AML-193 (cell line): ENCODE results near the gene AGAP1.

Experiments
- DNase-seq, 2 experiments: peaks; one replicate each; lab custom pipeline; 2025; lab: John Stamatoyannopoulos, UW

Gene AGAP1

DNA sequence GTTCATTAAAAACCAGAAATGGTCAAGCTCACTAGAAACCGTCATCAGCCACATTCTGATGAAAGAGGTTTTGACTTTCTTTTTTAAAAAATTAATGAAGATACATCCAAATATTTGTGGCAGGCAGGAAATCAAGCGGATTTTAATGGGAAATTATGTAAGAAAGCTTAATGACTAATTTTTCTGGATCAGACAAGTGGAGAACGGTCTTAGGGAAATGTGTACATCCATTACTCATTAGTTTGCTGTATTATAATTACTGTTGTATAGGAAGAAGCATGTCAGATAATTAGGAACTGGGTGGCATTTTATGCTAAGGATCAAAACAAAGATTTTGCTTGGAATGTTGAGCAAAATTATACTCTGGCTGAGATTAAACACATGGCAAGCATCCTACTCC is 39.4 kb downstream of the AGAP1 start:
- DNase-seq = no peak

DNA sequence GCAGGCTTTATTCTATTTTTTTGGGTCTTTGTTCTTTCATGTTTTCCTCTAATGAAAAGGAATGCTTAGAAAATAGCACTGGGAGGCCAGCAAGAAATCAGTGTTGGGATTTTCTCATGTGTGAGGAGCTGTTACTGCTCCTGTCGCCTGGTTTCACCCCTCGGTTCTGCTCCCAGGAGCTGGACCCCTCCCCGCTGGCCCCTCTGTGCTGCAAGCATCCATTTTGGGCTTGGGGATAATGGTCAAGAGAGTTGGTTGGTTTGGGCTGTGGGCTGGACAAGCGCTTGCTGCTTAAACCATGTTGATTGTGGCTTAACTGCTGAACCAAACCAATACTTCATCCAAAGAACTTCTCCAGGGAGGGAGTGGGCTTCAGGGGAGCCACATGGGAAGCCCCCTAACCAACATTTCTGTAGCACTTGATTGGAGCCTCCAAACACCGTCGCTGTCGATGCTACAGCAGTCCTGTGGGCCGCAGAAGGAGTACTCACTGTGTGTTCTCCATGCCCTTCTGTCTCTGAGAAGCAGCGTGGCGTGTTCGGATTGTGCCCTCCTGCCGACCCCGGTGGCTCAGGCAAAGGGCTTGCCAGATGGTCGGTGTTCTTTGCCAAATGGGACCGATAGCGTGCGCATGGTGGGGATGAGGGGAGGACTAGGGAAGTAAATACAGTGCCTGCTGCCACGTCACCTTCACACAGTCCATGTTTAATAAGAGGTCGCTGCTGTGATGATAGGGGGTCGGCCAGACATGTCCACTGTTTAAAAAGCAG is 40.0 kb downstream of the AGAP1 start:
- DNase-seq = no peak

DNA sequence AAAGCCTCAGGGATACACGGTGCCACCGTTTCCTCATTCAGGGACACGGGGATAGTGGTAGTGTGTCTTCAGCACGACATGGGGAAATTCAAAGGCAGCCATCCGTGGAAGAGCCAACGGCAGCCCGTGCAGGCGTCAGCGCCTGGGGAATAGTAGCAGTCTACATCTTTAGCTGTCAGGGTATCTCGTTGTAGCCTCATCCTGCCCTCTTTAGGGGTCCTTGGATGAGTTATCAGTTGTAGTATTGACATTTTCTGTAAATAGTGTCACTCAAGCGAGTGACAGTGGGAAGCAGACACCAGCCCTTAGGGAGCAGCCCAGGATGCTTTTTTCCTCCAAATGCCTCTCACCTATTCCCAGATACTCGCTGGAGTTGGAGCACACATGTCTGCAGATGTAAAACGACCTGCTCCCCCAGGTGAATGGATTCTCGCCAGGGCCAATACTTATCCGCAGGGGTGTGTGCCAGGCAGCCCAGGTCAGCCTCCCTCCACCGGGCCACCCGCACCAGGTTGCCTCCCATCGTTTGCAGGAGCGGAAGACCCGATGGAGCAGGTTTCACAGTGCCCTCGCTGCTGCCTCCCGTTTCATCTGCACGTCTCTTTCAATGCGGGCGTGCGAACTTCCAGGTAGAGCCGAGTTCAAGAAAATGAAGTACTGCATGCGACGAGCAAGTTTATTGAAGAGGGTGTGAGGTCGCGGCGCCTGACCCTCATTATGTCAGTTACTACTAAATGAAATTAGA is 41.0 kb downstream of the AGAP1 start:
- DNase-seq = no peak

DNA sequence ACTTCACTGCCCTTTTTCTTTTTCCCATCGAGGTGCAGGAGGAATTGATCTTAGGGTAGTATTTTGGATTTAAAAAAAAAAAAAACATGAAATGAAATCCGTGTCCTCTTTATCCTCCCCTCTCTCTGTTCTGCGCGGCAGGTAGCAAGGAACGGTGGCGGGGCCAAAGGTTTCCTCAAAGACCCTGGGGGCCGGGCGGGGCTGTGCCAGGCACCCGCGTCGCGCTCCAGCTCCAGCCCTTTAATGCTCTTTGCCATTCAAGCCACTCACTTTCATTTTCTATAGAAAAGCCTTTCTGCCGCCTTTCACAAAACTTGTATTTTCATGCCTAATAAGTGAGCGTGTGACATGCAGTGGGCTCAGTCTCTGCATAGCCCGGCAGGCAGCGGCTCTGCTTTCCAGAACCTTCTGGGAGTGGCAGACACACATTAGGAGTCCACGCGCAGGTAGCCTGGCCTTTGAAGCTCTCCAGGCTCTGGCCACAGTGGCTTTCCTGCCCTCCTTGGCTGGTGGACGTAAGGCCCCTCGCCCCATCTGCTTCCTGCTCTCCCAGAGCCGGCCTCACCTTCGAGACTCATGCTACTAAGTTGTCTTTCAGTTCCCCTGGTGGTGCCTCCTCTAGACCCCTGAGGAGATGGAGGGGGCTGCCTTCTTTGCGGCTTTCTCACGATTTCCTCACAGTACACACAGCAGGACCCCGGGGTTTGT is 41.7 kb downstream of the AGAP1 start:
- no peak for DNase-seq

DNA sequence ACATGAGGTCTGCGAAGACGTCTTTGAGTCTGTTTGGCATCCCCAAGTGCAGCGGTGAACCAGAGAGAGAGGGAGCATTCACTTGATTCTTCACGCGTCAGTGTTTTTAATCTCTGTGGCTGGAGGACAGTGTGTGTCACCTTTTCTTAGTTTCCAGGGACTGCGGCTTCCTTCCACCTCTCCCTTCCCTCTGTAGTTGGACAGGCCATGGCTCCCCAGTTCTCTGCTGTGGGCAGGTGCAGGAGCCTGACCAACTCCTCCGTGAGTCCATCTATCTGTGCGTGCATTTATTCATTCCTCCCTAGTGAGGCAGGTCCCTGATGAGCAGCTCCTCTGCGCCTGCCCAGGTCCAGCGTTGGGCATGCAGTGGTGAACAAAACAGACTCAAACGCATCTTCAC is 42.9 kb downstream of the AGAP1 start:
- no peak for DNase-seq

DNA sequence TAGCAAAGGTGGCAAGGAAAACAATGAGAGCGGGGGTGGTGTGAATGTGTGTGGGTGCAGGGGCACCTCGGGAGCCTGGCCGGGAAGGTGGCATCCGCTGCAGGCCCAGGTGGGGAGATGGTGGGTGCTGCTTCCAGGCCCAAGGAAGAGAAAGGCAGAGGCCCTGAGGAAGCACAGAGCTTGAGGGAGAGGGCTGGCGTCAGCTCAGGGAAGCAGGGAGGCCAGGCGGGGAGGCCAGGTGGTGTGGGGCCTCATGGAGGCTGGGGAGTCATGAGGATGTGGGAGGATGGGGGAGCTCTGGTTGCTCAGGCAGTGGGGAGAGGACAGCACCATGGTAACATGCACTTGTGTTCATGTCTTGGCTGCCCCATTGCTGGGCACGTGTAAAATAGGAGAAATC is 43.3 kb downstream of the AGAP1 start:
- DNase-seq = no peak

DNA sequence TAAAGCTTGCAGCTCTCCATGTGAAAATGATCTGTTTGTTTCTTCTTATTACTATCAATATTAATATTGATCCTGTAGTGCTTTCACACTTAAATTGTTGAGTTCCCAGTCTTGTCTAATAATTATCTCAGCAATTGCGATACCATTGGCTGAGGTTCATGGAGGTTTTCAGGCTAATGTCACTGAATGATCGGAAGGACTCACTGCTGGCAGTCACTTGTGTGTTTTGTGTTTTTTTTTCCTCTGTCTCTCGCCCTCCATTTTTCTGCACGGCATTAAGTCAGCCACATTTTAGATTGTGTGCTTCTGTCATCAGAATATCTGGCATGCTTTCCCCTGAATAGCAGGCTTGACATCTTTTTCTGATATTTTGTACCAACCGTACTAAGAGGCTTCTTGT is 43.7 kb downstream of the AGAP1 start:
- no peak for DNase-seq

DNA sequence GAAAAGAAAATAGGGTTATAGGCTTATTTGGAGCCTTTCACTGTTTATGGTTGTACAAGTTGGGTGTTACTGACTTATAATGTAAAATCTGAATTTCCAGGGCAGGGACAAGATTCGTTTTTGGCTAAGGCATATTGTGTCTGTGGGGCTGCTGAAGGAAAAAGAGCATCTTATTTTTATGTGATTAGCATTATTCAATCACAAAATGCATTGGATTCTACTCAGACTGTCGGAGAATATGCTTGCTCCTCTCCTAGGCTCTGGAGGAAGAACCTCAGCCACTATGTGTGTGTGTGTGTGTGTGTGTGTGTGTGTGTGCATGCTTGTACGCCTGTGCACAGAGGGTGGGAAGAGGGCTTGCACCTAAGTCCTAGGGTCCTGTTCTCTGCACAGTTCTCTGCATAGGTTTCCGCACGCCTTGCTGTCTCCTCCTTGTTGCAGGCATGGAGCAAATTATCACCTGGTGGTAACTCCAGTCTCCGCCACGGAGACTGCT is 44.3 kb downstream of the AGAP1 start:
- DNase-seq = no peak

DNA sequence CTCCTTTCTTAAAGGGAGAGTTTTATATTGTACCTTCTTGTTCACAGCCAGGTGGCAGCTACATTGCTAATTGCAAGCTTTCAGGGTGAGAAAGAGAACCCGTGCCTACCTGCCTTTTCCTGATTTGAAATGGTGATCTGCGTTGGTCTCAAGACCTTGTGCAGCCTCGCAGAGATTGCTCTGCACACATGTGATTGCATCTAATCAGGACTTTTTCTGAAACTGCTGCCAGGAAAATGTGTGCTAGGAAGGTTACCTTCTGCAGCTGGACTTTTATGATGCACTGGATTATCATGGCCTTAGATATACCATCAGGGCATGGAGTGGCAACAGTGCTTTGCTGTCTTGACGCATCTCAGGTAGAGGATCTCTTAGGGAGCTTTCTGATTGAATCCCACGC is 45.1 kb downstream of the AGAP1 start:
- no peak for DNase-seq

DNA sequence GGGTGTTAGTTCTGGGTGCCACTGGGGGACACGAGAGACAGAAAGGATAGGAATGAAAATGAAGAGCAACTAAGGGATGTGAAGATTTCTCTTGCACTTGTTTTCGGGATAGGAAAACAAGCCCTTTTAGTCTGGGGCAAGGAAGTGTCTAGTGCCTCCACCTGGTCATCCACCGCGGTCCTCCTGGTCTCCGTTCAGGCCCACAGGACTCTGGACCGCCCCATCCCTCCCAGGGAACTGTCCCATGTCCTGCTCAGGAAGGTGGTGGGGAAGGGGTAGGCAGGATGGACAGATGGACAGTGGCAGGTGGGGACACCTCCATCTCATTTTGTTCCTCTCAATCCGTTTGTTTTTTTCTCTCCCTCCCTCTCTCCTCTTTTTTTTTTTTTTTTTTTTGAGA is 45.9 kb downstream of the AGAP1 start:
- DNase-seq = no peak

DNA sequence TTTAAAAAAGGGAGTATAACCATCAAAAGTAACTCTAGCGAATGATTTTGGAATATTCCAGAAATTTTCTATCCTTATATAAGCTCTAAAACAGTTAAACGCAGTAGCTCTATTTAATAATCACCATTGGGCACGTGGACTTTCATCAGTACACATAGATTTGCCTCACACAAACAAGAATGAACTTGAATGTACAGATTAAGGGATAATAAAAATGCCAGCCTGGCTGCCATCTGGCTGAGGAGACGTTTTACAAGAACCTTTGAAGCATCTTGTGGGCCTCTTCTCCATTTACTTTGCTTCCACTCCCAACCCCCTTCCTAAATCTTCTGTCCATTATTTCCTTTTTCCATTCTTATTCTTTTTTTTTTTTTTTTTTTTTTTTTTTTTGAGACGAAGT is 47.2 kb downstream of the AGAP1 start:
- no peak for DNase-seq

DNA sequence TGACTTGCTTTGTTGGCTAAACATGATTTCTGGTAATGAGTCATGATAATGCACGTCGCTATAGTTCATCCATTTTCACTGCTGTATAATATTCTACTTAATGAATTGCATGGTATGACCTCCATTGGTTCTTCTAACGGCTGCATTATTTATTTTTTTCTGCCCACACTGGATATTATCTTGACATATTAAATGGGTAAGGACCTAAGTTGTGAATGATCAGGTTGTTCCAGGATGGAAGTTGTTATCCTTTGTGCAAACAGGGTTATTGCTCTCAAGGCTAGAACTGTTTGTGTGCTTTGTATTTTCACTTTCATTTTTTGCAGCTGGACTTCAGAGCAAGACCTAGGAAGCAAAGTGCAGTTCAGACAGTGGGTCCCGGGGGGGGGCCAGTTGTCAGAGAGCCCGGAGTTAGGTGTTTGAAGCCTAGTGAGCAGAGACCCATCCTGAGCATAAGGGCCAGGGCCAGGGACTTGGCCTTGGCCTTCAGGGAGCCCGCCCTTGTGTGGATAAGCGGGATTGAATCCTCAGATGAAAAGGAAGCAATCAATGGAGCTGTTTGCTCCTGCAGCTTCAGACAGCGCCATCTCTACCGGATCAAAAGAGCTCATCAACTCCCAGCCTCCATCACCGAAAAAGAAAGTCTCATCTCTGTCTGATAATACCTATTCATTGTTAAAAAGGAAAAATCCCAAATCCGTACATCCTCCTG is 48.2 kb downstream of the AGAP1 start:
- DNase-seq = no peak

DNA sequence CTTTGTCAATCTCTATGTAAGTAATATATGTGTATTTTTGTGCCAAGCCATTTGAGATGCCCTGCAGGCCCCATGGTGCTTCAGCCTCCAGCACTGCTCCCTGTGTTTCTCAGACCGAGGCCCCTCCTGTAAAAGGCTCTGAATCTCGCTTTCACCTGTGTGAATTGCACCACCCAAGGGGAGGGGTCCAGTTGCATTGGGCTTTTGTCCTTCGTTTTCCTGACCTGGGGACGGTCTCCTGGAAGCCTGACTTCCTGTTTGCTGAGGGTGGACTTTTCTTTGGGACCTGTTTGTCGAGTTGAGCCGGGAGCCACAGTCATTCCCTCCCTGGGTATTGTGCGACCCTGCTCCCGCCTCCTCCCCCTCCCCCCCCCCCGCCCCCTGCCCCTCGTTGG is 48.9 kb downstream of the AGAP1 start:
- DNase-seq = no peak

DNA sequence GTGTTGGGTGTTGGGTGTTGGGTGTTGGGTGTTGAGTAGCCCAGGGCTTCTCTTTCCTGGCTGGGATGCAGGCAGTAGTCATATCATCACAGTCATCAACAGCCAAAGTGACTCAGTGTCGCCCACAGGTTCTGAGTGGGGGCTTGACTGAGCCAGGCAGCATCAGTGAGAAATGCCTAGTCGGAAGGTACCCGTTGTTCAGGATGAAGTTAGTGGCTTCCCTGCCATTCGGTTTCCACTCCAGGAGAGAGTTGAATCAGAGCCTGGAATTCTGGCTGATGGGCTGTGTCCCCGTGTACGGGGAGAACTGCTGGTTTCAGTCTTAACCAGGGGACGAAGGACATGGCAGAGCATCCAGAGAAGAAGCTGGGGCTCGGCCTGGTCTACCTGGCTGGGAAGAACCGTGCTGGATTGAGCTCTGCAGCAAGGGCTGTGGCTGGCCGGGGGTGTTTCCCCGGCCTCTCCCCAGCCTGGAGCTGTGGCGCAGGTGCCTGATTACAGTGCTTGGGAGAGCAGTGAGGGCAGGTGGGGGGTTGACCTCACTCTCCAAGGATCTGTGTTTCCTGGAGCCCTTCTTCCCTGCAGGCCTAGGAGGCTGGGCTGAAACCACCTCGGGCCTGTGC is 49.4 kb downstream of the AGAP1 start:
- DNase-seq = no peak

DNA sequence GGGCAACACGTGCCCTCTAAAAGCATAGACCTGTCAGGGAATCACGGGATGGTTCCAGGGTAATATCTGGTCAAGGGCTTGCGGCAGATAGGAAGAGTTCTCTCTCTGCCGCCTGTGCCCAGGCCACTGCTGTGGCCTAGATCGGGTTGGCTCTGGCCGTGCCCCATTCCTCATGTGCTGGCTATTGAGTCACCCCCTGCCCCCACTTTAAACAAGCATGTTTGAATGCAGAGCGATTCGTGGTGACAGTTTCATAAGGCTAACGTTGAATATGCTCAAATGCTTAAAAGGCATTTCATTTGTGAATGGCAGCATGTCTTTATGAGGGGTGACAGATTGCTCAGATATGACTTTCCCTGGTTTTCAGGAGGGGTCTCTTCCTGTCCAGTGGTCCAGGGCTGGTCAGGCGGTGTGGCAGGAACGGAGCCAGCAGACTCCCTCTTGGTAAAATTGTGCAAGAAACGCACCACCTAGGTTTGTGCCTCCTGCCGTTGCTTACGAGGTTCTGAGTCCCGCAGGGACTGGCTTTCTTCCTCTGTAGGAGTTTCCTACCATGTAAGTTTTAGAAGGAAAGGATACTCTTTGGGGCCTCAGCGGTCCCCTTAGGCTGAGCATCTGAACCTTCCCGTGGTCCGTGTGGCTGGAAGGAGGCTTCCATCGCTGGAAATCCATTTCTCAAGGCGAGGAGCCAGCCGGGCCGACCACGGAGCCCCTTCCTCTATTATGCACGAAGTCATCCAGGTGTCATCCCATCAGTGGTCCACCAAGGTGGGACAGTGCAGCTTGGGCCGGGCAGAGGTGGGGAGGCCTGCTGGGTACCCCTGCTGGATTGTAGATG is 50.2 kb downstream of the AGAP1 start:
- no peak for DNase-seq

DNA sequence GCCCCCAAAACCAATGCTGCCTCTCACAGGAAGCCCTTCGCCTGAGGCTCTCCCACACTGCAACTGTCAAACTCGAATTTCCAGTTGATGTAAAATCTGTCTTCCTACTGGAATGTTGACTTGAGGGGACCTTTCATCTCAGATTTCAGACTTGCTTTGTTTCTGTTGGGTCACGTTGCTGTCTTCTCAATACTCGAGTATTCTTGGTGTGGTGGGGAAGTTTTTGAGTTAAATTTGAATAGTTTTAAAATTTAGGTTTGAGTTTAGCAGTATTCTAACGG is 50.8 kb downstream of the AGAP1 start:
- no peak for DNase-seq

DNA sequence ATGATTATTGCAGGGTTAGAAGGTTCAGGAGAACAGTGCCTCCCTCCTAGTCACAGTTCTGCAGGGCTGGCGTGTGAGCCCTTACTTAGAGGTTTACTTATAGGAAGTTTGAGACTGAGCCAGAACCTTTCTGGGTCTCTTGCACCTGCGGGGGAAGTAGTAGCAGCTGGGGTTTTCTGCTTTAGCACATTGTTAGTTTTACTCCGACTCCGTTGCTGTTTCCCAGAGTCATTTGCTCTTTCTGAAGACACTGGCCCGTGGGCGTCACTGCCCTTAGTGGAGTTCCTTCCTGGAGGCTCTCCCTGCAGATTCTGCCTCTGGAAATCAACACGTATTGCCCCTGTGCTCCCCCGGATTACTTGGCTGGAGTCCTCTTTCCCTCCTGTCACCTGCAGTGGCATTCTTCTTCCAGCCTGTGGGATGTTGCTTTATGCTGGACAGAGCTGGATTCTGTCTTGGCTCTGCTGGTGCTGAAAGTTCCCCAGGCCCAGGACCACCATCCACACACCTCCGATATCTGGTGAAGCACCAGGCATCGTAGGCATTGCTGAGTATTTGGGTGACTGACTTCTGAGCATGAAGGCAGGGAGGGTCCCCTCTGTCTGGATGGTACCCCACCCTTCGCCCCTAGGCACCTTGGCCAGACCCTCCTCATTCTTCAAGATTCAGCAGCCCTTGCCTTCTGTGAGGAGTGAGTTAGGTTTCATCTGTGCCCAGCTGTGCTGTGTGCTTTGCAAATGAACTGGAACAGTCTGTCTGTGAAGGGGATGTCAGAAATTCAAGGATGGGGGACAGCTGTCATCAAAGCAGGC is 51.7 kb downstream of the AGAP1 start:
- no peak for DNase-seq

DNA sequence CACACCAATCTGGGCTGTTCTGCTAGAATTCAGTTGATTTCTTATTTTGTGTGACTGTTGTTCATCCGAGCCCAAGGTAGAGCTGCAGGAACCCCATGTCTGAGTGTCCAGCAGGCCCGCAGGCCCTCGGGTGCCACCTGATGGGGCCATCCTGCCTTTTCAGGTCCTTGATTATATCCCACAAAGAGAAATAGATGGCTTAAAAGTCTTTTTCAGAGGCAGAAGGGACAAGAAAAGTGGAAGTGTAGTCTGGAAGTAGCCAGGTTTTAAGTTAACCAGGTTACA is 52.2 kb downstream of the AGAP1 start:
- DNase-seq = no peak

DNA sequence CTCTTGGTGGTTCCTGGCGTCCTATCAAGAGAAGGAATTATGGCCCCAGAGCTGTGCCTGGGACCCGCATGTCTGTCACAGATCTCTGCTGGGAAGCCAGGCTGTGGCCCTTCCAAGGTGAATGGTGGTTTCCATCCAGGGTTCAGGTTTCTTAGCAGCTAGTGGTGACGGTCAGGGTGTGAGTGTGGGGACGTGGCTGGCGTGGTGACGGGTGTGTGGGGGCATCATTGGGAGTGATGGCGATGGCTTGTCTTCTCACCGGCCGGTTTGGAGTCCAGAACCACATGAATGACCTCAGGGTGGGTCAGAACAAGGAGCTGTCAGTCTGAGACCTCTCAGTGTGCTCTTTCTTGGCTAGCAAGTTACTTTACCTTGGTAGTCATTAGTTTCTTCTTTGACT is 52.6 kb downstream of the AGAP1 start:
- DNase-seq = no peak

DNA sequence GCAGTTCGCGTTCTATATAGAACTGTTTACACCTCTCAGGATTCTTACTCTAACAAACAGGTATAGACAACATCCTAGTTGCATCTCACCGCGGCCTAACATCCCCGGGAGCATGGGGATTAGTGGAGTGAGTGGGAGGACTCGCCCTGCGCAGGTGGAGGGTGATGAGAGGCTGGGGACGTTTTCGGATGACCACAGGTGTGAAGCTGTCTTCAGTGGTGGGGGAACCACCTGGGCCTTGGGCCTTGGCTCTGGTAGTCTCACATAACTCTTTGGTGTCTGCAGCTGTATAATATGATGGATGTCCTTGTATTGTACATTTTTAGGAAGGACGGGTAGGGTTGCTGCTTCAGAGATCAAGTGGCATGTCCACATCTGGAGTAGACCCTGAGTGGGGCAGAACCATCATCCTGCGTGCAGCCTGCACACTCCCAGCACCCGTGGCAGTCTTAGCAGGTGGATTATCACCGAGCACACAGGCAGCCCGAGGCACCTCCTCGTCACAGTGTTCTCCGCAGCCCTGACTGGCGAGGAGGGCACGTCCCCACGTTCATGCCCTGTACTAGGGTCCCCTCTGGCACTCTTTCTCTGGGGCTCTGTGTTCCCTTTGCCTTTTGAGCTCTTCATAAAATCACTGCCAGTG is 56.0 kb downstream of the AGAP1 start:
- no peak for DNase-seq
